T-helper 2 cell treated with Interferon-gamma antibody and Interleukin-4, amounts not matched to agents 5 μg/mL and 100 μg/mL, for 36 hours (primary cell): ENCODE measurements around the gene URB1.
"Not testable (repeated sequence)": the region's sequence is repeated elsewhere in the genome, so short reads cannot be mapped to it uniquely, and the experiment has no call there.

Experiments used
- DNase-seq: peaks from one replicate; pipeline ENCODE4 v3.0.0; 2021; ENCODE audit warnings: low spot score
- H3K27ac Mint-ChIP-seq: one replicate; pipeline ENCODE4 v1.8.0; 2021; ENCODE audit warnings: mild to moderate bottlenecking, mixed read lengths
- H3K27me3 Mint-ChIP-seq: one replicate; pipeline ENCODE4 v1.8.0; 2021; ENCODE audit warnings: low read depth, mixed read lengths
- H3K36me3 Mint-ChIP-seq: one replicate; pipeline ENCODE4 v1.8.0; 2021; ENCODE audit warnings: low read depth, mixed read lengths
- H3K4me1 Mint-ChIP-seq: one replicate; pipeline ENCODE4 v1.8.0; 2021; ENCODE audit warnings: low read depth, mixed read lengths
- H3K4me3 Mint-ChIP-seq: one replicate; pipeline ENCODE4 v1.8.0; 2022; ENCODE audit warnings: mild to moderate bottlenecking, moderate library complexity, mixed read lengths
- H3K9me3 Mint-ChIP-seq: one replicate; pipeline ENCODE4 v1.8.0; 2021; ENCODE audit warnings: mixed read lengths

Gene URB1

DNA sequence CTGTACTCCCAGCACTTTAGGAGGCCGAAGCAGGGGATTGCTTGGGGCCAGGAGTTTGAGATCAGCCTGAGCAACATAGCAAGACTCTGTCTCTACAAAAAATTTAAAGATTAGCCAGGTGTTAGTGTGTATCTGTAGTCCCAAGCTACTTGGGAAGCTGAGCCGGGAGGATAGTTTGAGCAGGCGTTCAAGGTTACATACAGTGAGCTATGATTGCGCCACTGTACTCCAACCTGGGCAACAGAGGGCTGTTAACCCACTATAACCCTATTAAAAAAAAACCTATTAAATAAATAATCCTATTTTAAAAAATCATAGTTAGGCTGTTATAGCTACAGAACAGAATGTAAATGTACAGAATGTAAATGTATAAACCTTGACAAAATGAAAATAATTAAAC, 116.1 kb downstream of the URB1 start:
- no peak overlapping the region for H3K27ac Mint-ChIP-seq
- H3K36me3 Mint-ChIP-seq: peaks cover 14% of the 10 kb centered on the region

DNA sequence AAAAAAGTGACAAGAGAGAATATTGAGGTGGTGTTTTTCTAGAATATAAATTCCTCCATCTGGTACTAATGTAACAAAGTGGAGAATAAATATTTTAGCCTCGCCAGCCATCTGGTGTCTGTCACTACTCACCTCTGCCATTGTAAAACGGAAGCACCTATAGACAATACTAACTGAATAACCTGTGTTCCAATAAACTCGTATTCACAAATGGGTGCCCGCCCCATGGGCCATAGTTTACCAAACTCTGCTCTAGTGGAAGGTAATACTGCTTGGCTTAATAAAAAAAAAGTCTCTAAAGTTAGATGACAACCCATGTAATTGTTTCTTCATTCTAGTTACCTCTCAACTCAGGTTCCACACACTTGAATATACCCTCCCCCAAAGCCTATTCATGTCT, 122.1 kb downstream of the URB1 start:
- no peak for DNase-seq
- H3K9me3 Mint-ChIP-seq: no peaks in the 10 kb centered on the region
- peaks cover 22% of the 10 kb centered on the region for H3K36me3 Mint-ChIP-seq

More for the DNA sequence above, 116.1 kb downstream of the URB1 start:
- Mint-ChIP-seq H3K4me1 (peaks cover 14% of the 10 kb centered on the region), H3K27me3 (no peaks in the 10 kb centered on the region), H3K4me3 (no peak overlapping the region), H3K9me3 (no peaks in the 10 kb centered on the region)
- no peak for DNase-seq

DNA sequence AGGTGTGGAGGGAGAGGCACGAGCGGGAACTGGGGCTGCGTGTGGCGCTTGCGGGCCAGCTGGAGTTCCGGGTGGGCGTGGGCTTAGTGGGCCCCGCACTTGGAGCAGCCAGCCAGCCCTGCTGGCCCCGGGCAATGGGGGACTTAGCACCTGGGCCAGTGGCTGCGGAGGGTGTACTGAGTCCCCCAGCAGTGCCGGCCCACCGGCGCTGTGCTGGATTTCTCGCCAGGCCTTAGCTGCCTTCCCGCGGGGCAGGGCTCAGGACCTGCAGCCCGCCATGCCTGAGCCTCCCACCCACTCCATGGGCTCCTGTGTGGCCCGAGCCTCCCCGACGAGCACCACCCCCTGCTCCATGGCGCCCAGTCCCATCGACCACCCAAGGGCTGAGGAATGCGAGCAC, 127.5 kb downstream of the URB1 start:
- H3K4me1 Mint-ChIP-seq, DNase-seq, H3K9me3 Mint-ChIP-seq, H3K4me3 Mint-ChIP-seq, H3K27ac Mint-ChIP-seq, H3K27me3 Mint-ChIP-seq, H3K36me3 Mint-ChIP-seq: not testable (repeated sequence)

More for the DNA sequence above, 122.1 kb downstream of the URB1 start:
- H3K4me1 Mint-ChIP-seq: peaks cover 4% of the 10 kb centered on the region
- no peaks in the 10 kb centered on the region for H3K27me3 Mint-ChIP-seq
- no peak overlapping the region for H3K4me3 Mint-ChIP-seq
- H3K27ac Mint-ChIP-seq: no peak overlapping the region

DNA sequence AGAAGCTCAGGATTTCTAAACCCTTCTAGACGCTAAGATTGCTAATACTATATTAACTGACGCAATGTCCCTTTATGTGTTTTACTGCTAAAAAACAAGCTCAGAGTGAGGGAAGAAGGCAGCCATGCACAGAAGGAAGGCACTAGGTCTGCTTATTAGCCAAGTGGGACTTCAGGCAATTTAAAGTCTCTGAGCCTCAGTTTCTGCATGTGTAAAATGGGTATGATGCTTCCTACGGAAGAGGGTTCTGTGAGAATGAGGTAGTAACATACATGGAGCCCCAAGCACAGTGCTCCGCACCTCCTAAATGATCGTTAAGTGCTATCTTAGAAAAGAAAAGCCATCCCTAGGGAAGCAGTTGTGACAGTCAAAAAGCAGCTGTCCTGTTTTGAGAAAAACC, 130.9 kb downstream of the URB1 start:
- no peaks in the 10 kb centered on the region for H3K9me3 Mint-ChIP-seq
- H3K27me3 Mint-ChIP-seq: no peaks in the 10 kb centered on the region
- H3K4me3 Mint-ChIP-seq: no peak overlapping the region
- DNase-seq: no peak
- H3K27ac Mint-ChIP-seq: no peak overlapping the region
- H3K4me1 Mint-ChIP-seq: no peaks in the 10 kb centered on the region
- peaks cover 4% of the 10 kb centered on the region for H3K36me3 Mint-ChIP-seq
